Measurements from ENCODE around the gene ZC3H12A.

ZC3H12A gene

DNA sequence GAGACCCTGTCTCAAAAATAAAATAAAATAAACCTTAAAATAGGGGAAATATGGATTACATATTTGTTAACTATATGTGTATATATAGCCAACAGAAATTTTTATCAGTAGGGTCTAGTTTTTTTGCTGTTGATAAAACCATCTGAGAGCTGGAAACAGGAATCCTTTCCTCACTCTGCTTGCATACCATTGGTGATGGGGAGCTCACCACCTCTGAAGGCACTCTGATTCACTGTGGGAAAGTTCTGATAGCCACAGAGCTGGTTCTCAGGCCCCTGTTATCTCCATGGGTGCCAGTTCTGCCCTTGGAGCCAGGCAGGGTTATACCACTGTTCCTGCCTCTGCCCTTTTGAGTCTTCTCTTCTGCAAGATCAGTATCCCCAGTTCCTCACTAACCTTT, 17.8 kb upstream of the ZC3H12A start:
- no peak for DNase-seq

DNA sequence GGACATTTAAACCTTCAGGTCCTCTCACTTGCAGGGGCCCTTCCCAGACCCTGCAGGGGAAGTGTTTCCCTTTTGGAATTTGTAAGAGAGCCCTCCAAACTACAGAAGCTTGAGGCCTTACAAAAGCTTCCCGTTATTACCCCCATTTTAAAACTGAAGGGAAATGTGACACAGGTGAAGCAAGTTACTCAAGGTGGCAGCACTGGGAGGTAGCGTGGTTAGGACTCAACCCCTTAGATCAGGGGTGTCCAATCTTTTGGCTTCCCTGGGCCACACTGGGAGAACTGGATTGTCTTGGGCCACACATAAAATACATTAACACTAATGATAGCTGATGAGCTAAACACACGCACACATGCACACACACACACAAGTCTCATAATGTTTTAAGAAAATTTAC, 15.8 kb upstream of the ZC3H12A start:
- DNase-seq = no peak

DNA sequence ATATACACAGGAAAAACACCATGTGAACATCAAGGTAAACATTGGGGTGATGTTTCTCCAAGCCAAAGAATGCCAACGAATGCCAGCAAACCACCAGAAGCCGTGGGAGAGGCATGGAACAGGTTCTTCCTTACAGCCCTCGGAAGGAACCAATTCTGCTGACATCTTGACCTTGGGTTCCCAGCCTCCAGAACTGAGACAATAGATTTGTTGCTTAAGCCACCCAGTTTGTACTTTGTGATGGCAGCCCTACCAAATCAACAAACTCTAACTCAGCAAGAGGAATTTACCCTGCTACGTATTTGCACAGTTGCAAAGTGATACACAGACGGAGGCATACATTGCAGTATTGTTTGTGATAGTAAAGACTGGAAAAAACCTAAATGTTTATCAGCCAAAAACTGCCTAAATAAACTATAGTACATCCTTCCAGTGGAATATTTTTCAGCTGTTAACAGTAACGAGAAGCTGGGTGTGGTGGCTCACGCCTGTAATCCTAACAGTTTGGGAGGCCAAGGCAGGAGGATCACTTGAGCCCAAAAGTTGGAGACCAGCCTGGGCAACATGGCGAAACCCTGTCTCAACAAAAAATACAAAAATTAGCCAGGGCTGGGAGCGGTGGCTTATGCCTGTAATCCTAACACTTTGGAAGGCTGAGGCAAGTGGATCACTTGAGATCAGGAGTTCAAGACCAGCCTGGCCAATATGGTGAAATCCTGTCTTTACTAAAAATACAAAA, 12.5 kb upstream of the ZC3H12A start:
- DNase-seq = no peak

DNA sequence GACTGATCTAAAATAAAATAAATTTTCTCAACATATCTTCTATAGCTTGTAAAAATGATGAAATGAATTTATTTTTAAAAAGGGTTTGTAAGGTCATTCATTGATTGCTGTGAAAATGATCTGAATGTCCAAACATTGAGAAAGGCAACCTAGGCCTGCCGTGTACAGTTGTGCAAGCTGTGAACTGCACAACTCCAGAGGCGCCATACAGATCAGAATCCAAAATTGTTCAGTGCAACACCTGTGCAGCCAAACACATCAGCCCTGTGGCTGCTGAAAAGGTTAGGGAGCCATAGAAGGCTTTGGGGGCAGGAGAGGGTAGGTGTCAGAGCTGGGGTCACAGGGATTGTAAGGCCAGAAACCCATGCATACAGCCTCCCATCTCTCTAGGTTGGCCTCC, 9.9 kb upstream of the ZC3H12A start:
- DNase-seq = no peak

DNA sequence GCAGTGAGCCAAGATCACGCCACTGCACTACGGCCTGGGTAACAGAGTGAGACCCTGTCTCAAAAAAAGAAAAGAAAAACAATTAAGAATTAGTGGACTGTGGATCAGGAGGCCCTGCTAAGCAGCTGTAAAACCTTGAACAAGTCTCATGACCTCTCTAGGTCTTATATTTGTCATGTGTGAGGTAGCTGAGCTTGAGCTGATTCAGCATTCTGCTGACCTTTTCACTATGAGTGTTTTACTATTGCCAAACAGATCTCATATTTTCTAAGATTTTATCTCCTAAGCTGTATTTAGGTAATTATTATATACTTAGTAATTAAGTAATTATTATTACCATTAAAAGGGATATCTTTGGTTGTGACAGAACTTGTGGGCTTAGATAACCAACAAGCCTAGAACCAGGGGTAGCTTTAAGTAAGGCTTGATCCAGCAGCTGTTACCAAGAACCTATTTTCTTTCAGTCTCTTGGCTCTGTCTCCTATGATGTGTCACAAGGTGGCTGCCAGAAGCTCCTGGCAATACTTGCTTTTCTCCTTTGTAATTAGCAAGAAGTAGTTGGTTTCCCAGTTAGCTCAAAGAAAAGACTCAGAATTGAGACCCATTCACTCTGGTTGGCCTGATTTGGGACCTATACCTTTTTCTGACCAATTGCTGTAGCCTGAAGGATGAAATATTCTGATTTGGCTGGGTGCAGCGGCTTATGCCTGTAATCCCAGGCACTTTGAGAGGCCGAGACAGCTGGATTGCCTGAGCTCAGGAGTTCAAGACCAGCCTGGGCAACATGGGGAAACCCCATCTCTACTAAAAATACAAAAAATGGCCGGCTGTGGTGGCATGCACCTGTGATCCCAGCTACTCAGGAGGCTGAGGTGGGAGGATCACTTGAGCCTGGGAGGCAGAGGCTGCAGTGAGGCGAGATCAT, 8.5 kb upstream of the ZC3H12A start:
- no peak for DNase-seq

DNA sequence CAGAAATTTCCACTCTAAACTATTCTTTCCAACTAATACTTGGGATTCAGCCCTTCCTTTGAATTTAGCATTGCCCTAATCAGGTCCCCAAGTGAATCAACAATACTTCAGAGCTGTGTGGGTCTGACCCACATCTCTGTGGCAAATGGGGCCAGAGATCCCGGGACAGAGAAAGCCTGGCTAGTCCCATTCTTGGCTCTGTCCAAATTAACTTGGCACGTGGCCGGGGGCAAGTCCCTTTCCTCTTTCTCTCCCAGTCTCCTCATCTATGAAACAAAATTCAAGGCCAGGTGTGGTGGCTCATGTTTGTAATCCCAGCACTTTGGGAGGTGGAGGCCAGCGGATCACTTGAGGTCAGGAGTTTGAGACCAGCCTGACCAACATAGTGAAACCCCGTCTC, 6.3 kb upstream of the ZC3H12A start:
- no peak for DNase-seq

DNA sequence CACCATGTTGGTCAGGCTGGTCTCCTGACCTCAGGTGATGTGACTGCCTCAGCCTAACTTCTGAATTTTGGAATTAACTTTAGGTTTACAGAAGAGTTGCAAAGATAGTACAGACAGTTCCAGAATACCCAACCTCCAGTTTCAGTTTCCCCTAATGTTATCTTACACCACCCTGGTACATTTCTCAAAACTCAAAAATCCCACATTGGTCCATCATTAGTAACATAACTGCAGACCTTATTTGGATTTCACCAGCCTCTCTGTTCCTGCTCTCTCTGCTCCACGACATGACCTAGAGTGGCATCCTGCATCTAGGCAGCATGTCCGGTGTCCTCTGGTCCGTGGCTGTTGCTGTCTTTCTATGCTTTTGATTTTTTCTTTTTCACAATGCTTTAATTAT, 5.0 kb upstream of the ZC3H12A start:
- no peak for DNase-seq

DNA sequence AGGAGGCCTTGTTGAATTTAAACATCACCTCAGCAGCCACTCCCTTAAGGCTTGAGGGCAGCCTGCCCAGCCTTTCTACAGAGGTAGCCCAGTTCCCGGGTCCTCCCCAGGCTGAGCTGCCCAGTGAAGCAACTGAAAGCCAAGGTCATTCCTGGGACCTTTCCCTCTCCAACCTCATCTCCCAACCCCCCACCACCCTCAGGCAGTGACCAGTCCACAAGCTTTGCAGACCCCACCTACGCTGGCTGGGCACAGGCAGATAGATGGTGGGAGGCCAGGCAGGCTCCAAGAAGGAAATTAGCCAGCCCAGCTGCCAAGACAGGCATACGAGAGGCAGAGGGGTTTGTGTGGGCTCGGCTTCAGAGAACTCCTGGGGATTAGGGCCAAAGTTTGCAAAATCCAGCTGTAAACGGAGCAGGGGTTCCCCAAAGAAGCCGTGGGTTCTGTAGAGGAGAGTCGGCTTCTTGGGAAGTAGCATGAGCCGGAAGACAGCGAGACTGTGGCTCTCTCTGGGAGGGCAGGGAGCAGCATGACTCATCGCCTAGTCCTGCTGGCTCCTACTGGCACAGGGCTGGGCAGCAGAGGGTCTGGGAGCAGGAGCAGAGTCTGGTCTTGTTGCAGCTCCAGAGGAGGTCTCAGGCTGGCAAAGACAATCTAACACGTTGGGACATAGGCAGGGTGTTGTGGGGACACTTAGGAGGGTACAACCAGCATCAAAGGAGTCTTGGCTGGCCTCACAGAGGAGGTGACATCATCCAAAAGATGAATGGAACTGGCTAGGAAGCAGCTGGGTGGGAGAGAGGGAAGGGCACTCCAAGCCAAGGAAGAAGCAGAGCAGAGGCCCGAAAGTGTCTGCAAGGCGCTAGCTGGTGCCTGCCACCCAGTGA, 2.8 kb upstream of the ZC3H12A start:
- DNase-seq = no peak

DNA sequence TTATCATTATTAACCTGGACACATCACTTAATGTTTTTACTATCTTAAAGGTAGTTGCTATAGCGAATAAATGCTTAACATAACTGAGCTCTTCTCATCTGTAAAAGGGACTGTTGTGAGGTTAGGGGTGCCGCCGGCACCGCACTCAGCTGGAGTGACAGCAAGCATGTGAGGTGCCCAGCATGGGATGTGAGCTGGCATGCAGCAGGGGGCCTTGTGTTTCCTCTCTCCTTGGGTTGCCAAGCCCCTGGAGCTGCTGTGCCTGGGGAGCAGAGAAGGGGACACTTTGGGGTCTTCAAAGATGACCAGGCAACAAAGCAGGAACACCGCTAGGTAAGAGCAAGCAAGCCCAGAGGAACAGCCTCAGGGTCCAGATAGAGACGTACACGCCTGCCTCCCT, 2.1 kb upstream of the ZC3H12A start:
- no peak for DNase-seq

DNA sequence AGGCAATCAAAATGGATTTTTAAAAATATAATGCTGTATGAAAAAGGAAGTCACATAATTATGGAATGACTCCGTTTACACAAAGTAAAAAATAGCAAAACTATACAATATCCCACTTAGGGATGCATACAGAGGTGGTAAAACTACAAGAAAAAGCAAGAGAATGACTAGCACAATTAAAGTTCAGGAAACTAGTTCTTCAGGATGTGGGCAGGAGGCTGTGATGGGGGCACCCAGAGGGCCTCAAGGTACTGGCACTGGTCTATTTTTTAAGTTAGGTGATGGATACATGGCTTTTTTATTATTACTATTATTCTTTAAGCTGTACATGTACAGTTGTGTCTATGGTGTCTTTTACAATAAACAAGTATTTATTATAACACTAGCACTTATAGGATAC, 1.4 kb upstream of the ZC3H12A start:
- DNase-seq = no peak

DNA sequence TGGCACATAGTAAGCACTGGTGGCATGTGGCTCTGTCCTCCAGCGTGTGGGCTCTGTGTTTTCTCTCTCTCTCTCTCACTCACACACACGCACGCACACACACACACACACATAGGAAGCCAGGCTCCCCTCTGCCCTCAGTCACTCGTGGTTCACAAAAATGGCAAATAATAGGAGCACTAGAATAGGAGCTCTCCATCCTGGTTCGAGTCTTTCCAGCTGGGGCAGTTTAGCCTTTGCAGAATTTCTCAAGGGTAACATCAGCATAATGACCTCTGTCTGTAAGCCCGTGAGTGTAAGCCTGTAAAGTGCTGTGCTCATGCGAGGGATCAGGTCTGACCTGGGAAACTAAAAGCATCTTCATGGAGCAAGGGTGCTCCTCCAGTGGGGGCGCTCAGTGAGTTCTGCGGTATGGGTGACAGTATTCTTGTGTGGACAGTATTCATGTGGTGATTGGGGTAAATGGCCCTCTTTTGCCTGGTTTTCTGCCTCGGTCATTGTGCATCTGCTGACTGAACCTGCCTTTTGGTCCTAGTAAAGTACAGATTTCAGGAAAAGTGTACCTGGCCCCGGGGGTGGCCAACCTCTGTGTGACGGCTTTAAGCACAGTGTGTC, 842 bp upstream of the ZC3H12A start:
- peak; percentile 48 for DNase-seq

DNA sequence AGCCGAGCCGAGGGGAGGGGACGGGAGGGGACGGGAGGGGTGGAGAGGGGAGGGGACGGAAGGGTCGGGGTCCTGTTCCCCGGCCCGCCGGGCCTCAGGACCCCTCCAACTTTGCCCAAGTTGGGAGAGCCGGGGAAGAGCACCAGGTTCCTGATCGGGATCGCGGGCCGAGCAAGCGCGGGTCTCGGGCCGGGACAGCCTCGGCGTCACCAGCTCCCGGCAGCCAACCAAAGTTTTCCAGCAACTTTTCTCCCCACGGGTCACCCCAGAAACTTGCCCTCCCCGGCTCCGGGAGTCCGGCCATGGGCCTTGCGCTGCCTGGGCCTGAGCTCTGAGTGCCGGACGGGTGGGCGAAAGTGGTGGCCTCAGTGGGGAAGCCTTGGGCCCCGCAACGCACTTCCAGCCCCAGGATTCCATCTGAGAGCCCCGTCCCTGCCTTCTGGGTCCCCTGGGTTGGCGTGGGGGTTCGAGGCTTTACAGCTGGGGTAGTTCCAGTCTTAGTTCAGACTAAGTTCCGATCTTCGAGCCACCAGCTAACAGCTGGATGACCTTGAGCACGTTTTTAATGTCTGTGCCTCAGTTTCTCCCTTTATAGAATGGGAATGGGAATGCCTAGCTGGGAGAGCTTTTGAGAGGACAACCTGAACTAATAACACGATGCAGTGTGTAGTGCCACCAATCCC, 458 bp downstream of the ZC3H12A start:
- no peak for DNase-seq

DNA sequence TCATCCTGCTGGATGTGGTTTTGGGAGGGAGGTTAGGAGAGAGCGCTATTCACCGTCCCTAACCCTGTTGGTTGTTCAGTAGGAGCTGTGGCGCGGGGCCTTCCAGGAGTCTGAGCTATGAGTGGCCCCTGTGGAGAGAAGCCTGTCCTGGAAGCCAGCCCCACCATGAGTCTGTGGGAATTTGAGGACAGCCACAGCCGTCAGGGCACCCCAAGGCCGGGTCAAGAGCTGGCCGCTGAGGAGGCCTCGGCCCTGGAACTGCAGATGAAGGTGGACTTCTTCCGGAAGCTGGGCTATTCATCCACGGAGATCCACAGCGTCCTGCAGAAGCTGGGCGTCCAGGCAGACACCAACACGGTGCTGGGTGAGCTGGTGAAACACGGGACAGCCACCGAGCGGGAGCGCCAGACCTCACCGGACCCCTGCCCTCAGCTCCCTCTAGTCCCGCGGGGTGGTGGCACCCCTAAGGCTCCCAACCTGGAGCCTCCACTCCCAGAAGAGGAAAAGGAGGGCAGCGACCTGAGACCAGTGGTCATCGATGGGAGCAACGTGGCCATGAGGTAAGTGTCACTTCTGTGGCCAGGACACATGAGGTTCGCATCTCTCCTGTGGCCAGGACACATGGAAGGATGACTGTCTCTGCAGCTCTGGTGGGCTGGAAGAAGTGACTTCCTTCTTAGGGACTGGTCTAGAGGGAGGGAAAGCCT, 1.2 kb downstream of the ZC3H12A start:
- no peak for DNase-seq

DNA sequence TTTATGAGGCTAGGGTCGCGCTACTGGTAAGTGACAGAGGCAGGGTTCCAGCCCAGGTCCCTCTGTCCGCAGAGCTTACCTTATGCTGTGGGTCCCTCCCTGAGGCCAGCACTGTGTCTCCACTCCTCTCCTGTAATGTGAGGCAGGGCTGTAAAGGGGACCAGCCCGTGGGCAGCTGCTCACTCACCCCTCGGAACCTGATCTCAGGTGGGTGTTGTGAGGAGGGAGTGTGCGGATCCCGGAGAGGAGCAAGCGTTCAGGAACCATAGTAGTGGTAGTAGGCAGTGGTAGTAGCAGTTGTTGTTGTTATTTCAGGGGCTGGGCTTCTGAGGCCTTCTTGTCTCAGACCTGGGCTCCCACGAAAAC, 1.7 kb downstream of the ZC3H12A start:
- no peak for DNase-seq

DNA sequence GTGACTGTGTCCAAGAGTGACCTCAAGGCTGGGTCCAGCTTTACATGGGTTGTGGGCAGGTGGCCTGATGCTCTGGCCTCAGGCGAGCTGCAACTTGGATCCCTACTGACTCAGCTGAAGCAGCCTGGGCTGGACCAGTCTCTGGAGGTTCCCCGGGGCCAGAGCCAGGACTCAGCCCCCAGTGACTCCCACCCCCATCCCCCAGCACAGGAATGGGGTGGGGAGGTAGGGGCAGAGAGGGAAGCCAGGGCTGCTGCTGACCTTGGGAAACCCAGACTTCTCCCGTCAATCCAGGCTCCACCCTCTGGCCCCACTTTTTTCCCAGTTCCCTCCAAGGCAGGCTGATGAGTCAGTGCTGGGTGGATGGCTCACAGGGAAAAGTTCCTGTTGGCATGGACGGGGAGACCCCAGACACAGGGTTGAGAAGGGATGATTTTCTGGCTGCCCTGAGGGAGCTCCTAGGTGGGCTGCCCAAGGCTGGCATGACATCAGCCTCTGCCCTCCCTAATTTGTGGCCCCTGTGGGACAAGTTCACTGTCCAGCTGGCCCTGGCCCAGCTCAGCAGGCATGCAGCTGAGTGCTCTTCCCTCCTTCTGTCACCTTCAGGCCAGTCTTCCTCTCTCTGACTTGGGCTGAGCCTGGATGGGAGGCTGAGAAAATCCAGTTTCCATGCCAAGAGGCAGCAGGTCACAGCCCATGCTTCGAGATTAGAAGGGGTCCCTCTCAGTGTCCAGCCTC, 2.2 kb downstream of the ZC3H12A start:
- DNase-seq = no peak

DNA sequence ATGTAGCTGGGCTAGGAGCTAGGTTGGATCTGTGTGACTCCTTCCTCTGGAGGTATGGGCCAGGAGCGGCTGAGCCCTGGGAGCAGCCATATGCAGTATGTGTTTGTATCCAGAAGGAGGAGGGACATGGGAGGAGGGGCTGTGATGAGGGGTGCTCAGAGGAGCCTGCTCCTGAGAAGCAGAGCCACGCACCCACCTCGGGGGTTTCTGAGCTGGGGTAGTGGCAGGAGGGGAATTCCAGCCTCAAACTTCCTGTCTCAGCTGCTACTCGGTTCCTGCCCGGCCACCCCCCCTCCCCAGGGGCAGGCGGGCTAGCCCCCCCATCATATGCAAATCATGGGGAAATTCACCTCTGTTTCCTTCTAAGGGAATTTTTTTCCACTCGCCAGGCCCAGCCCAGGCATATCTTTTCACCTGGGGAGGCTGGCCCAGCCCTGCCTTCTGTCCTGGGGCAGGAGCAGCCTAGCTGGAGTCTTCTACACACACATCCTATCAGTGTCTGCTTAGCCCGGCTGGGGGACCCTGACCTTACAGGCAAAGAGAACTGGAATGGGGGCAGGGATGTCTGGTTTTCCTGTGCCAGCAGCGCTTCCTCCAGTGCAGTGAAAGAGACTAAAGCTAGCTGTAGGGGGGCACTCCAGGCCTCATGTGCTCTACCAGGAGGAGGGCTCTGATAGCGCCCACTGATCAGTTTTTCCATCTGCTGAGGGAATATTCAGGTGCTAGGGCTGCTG, 3.0 kb downstream of the ZC3H12A start:
- peak; percentile 65 for DNase-seq

DNA sequence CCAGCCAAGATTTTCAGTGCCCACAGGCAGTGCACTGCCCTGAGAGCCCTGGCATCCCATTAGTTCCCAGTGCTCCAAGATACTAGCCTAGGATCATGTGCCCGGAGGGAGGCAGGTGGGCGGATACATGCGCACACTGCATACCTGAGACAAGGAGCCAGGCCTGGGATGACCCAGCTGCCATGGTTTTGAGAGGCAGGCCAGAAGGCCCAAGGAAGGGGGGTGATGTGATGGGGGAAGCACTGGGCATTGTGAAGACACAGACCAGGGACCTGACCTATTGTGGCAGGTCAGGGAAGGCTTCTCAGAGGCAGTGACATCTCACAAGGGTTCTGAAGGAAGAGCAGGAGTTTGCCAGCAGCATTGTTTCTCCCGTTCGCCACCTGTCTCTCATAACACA, 3.6 kb downstream of the ZC3H12A start:
- no peak for DNase-seq

DNA sequence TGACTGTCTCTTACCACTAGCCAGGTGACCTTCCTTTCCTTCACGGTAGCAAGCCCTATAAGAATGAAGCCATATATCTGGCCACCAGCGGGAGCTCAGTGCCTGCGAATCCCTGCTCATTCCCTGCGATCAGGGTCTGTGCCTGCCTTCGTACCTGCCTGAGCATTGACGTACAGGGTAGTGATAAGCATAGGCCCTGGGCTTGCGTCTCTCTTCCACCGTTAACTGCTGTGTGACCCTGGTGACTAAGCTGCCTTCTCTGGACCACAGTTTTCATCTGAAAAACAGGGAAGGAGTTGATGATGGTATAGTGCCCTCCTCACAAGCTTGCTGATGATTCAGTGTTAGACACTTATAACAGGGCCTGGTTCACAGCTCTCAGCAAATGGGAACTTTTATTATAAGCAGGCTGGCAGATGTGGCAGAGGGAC, 4.1 kb downstream of the ZC3H12A start:
- DNase-seq = peak; percentile 40

DNA sequence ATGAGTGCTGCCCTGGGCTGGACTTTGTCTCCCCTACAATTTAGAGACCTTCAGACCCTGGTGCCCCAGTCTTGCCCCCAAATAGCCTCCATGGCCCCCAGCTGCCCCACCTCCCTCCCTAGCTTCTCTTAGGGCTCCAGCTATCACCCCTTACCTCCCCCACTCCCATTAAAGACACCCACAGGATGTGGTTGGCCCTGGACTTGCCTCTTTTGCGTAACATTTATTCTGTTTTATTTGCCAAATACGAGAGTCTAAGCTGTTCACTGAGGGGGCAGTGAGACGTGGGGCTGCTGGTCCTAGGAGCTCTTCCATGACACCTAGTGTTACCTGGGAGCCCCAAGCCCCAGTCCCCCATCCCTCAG, 4.5 kb downstream of the ZC3H12A start:
- DNase-seq = peak; percentile 39

All from activated effector memory CD4-positive, alpha-beta T cell treated with Interleukin-2 at 50 U/mL for 16 hours (primary cell).